Measurements from ENCODE around the gene FOXA2. TPM values are rescaled to one million over a fixed set of nuclear protein-coding genes. Genes with fewer than 3 reads are reported as not detected.

The FOXA2 gene
- polyA plus RNA-seq, 2 of the 4 experiments (the other 2 are of a cell fraction) = 8.3 to 20.7 TPM

GRCh38 chr20:22576273-22576672, 8.1 kb downstream of the FOXA2 start:
- ChIA-PET CTCF (interaction anchor here (0.6 to 8.9 kb wide), 6 partner anchors 9 to 275 kb away, joined by 3 to 80 read pairs (median 7); partner anchors contain the start of gene FOXA2), POLR2A (no interaction called here)
- Histone ChIP-seq H3K4me1 (peaks cover 45% of the 10 kb centered on the region), H3K27ac (peak overlapping the region in 1 of 2 experiments; percentile 72; a peak in 3 of 6 replicates), H3K4me3 (no peak overlapping the region), H3K9me3 (no peaks in the 10 kb centered on the region), H3K4me2 (no peak overlapping the region)
- FAIRE-seq (no peak), DNase-seq (ENCODE audit: low read depth in 1 of 2, low spot score in 1 of 2) (no peak), ATAC-seq (no peak)
- WGBS (ENCODE audit: missing lambda C conversion rate) = 92% methylated on average over 12 of the region's 12 CpGs
- no peak for TF ChIP-seq RARB (CRISPR knock-in tag; IDR thresholded peaks at IDR 0.05)
- TF ChIP-seq USF2 (IDR thresholded peaks at IDR 0.05) = no peak
- TF ChIP-seq PBX3 (IDR thresholded peaks at IDR 0.05) = no peak
- TF ChIP-seq CBX8 (IDR thresholded peaks at IDR 0.05) = no peak
- no peak for TF ChIP-seq RCOR1 (IDR thresholded peaks at IDR 0.05; ENCODE audit: low read depth, low read length)
- TF ChIP-seq TP53 (CRISPR knock-in tag; IDR thresholded peaks at IDR 0.05) = no peak
- TF ChIP-seq EHMT2 (IDR thresholded peaks at IDR 0.05; ENCODE audit: low read depth) = no peak
- no peak for TF ChIP-seq CHD2 (IDR thresholded peaks at IDR 0.05; ENCODE audit: low read length, partially characterized antibody)
- TF ChIP-seq HEYL (CRISPR knock-in tag; IDR thresholded peaks at IDR 0.05) = no peak
- TF ChIP-seq CEBPB (IDR thresholded peaks at IDR 0.05) = no peak
- no peak for TF ChIP-seq HMGXB4 (CRISPR knock-in tag; IDR thresholded peaks at IDR 0.05; ENCODE audit: borderline replicate concordance)
- TF ChIP-seq BCL3 (IDR thresholded peaks at IDR 0.05) = no peak
- TF ChIP-seq ZFP36 (IDR thresholded peaks at IDR 0.05; ENCODE audit: borderline replicate concordance, partially characterized antibody) = no peak
- TF ChIP-seq ATOH8 (CRISPR knock-in tag; IDR thresholded peaks at IDR 0.05; ENCODE audit: low read depth) = no peak
- TF ChIP-seq POLR2A (IDR thresholded peaks at IDR 0.05; ENCODE audit: low read length) = no peak
- TF ChIP-seq FOSL2 (IDR thresholded peaks at IDR 0.05) = no peak
- TF ChIP-seq FOSL2 (CRISPR knock-in tag; IDR thresholded peaks at IDR 0.05) = no peak
- TF ChIP-seq MAFK (IDR thresholded peaks at IDR 0.05; ENCODE audit: partially characterized antibody) = no peak

- H3K27ac ChIP-seq = peak overlapping the region; percentile 7 to 72; a peak in 4 of 6 replicates
- peak overlapping the region; percentile 29 for H3K4me2 ChIP-seq
- no peak for ATAC-seq
- 82% methylated on average over 4 of the region's 4 CpGs for WGBS (ENCODE audit: missing lambda C conversion rate)
- H3K4me3 ChIP-seq = no peak overlapping the region
- ChIA-PET POLR2A (interaction anchor here (1.2 kb wide), 1 partner anchor 9 kb away, joined by 4 read pairs; the partner anchor contains the start of gene FOXA2), CTCF (interaction anchor here (0.7 to 8.9 kb wide), 8 partner anchors 10 to 237 kb away, joined by 3 to 80 read pairs (median 7); partner anchors contain the start of gene FOXA2)
- DNase-seq (ENCODE audit: low read depth in 1 of 2, low spot score in 1 of 2) = no peak
- peak; percentile 23 for FAIRE-seq
- H3K4me1 ChIP-seq = peaks cover 39% of the 10 kb centered on the region
- TF ChIP-seq REST (IDR thresholded peaks at IDR 0.05) = no peak
- TF ChIP-seq BCL3 (IDR thresholded peaks at IDR 0.05) = no peak
- TF ChIP-seq RNF2 (IDR thresholded peaks at IDR 0.05; ENCODE audit: borderline replicate concordance, low read depth) = no peak
- no peak for TF ChIP-seq RAD21 (conservative IDR thresholded peaks at IDR 0.05 in 1 of 2, IDR thresholded peaks at IDR 0.05 in 1 of 2)
- TF ChIP-seq PHF8 (IDR thresholded peaks at IDR 0.05; ENCODE audit: borderline replicate concordance, low read depth) = no peak
- TF ChIP-seq GATA3 (IDR thresholded peaks at IDR 0.05; ENCODE audit: borderline replicate concordance) = no peak
- TF ChIP-seq MAX (IDR thresholded peaks at IDR 0.05) = 0 out of 2 replicates have a peak, but pooled peaks have one; percentile 26
- H3K9me3 ChIP-seq = no peaks in the 10 kb centered on the region
Measured at GRCh38 chr20:22575737-22576136, 8.6 kb downstream of the FOXA2 start.

Data from A549 (cell line).